ENCODE results near the gene OBSCN.
A peak's percentile ranks its signal among the peaks of the same experiment; 100 is the strongest.

OBSCN gene

DNA sequence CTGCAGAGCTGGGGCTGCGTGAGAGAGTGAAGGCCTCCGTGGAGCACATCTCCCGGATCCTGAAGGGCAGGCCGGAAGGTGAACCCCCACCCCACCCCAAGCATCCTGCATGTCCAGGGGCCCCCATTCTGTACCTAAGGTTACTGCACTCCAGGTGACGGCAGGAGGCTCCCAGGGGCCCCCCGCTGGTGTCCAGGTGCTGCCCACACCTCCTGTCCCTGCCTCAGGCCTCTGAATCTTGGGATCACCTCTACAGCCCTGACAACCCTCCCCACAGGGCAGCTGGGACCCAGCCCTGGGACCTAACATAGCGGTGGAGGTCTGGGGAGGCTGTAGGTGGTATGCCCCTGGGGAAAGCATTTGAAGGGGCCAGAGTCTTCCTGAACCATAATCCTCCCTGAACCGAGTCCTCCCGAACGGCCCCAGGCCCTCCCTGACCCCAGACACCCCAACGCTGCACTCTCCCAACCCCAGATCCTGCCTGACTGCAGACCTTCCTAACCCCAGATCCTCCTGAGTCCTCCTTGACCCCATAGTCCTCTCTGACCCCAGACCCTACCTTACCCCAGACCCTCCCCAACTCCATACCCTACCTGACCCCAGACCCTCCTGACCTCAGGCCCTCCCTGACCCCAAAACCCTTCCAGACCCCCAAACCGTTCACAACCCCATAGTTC lies 165.3 kb downstream of the OBSCN start:
- peak; percentile 39 for DNase-seq

DNA sequence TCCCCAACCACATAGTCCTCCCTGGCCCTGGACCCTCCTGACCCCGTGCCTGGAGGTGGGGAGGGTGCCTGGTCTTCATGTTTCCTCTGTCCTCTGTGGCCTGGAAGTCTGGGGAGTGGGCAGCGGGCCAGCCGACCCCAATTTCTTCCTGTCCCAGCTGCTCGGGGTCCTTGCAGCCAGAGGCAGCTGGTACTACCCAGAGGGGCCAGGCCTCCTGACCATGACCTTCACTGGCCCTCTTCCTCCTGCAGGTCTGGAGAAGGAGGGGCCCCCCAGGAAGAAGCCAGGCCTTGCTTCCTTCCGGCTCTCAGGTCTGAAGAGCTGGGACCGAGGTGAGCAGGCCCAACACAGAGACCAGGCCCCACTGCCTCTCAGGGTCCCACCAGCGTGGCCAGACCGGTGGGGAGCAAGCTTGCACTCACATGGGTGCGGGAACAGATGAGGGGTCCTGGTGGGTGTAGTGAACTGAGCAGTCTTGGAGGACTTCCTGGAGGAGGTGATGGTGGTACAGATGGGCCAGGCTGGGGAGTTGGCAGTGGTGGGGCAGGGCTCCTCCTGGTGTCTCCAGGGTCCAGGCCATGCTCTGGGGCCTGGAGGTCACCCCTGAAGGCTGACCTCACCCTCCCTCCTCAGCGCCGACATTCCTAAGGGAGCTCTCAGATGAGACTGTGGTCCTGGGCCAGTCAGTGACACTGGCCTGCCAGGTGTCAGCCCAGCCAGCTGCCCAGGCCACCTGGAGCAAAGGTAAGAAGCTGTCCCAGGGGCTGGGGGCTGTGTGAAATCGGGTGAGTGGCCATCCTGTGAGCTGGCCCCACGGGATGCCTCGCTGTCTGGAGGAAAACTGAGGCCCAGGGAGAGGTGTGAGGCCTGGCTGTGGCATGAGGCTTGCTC lies 166.1 kb downstream of the OBSCN start:
- peak; percentile 41 for DNase-seq

DNA sequence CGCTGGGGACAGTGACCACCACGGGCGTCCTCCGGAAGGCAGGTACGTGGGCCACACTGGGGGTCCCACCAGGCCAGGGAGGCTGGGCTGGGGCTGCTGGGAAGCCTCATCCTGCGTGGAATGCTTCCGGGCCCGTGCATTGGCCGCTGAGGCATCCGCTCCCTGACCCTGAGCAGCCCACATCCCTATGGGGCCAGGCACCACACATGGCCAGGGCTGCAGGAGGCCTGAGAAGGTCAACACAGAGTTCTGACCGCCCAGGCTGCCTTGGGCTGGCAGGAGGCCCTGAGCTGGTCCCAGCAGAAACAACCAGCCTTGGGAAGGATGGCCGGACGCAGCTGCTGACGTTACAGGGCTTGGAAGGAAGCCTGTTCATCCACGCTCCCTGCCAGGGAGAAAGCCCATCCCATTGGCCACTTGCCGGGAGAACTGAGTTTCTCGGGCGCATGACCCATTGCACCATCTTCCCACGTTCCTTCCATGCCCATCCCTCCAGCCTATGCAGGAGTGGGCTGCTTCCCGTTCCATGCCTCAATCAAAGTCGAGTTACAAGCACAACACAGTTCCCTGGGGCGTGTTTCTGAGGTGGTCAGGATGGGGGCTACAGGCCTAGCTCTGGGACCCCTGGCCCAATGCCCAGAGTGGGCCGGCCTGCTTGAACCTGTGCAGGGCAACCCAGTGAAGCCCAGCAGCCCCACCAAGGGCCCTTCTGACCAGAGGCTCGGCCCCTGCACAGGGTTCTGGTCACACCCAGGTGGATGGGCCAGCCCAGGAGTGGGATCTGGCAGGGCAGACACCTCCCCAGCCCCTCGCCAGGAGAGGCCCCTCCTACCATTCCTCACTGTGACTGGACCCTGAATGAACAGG lies 167.1 kb downstream of the OBSCN start:
- peak; percentile 78 for DNase-seq

DNA sequence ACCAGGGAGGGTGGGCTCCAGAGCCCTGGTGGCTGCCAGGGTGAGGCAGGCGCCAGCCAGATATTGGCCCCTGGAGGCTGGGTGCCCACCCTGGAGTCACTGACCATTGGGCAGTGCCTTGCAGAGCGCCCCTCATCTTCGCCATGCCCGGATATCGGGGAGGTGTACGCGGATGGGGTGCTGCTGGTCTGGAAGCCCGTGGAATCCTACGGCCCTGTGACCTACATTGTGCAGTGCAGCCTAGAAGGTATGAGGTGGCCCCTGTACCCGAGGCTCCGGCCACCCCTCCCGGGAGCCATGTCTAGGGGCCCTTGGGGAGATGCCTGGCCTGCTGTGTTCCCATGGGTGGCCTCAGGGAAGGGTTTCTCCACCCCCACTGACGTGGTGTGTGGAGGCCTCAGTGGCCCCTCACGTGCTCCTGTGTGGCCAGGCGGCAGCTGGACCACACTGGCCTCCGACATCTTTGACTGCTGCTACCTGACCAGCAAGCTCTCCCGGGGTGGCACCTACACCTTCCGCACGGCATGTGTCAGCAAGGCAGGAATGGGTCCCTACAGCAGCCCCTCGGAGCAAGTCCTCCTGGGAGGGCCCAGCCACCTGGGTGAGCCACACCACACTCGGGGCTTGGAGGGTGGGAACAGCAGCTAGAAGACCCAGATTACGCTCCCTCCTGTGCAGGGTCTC lies 167.9 kb downstream of the OBSCN start:
- DNase-seq, result peak; percentile 34

DNA sequence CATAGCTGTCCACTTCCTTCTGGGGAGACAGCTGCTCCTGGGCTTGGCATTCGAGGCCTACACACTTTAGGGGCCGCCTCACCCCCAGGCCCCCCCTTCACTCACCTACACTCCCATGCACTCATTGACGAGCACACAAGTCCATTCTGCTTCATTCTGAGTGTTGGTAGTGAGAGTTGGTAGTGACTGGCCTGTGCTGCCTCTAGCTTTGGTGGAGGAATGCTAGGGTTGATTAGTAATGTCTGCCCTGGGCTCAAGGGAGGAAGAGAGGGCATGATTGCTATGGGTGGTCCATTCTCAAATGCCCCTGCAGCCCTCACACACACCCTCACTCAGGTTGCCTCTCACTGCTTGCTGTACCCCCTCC lies 168.4 kb downstream of the OBSCN start:
- DNase-seq, result peak; percentile 31

DNA sequence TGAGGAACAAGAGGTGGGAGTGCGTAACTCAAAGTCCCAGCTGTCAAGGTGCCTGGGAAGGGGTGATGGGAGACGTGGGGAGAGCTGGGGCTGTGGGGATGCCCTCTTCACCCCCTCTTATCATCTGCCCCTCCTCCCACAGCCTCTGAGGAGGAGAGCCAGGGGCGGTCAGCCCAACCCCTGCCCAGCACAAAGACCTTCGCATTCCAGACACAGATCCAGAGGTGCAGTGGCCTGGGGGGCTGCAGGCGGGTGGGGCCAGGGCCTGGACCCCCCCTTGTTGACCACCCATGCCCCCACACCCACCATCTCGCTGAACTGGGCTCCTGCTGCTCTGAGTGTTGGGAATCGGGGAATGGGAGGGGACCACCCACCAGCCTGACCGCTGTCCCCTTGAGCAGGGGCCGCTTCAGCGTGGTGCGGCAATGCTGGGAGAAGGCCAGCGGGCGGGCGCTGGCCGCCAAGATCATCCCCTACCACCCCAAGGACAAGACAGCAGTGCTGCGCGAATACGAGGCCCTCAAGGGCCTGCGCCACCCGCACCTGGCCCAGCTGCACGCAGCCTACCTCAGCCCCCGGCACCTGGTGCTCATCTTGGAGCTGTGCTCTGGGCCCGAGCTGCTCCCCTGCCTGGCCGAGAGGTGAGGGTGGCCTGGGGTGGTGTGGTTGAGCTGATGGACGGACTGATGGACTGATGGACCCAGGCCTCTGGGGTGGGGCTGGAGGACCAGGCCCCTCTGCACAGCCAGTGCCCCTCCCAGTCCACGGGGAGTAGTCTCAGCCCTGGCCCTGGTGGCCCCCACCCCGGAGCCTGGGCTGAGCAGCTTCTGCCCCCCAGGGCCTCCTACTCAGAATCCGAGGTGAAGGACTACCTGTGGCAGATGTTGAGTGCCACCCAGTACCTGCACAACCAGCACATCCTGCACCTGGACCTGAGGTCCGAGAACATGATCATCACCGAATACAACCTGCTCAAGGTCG lies 169.1 kb downstream of the OBSCN start:
- DNase-seq, result peak; percentile 32

DNA sequence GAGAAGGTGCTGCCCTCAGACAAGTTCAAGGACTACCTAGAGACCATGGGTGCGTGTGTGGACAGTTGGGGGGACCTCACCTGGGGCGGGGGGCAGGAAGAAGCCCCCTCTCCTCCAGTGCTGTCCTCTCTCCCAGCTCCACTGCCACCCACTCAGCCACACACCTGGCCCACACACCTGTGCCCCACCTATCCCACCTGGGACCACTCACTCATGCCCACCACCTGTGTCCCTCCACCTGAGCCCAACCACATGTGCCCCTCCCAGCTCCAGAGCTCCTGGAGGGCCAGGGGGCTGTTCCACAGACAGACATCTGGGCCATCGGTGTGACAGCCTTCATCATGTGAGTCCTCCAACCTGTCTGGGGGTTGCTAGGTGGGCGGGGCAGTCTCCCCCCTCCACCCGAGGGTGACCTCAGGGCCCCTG lies 169.8 kb downstream of the OBSCN start:
- no peak for DNase-seq

DNA sequence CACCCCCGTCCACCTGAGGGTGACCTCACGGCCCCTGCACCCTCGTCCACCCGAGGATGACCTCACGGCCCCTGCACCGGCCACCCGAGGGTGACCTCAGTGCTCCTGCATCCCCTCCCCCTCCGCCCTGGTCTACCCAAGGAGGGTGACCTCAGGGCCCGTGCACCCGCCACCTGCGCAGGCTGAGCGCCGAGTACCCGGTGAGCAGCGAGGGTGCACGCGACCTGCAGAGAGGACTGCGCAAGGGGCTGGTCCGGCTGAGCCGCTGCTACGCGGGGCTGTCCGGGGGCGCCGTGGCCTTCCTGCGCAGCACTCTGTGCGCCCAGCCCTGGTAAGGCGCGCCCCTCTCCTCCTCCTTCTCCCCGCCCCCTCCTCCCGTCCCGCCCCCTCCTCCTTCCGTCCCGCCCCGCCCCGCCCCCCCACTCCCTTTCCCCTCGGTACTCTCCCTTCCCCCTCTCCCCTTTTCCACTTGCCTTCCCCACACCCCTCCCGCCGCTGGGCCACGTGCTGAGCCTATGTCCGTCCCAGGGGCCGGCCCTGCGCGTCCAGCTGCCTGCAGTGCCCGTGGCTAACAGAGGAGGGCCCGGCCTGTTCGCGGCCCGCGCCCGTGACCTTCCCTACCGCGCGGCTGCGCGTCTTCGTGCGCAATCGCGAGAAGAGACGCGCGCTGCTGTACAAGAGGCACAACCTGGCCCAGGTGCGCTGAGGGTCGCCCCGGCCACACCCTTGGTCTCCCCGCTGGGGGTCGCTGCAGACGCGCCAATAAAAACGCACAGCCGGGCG lies 170.4 kb downstream of the OBSCN start:
- peak; percentile 84 for DNase-seq

DNA sequence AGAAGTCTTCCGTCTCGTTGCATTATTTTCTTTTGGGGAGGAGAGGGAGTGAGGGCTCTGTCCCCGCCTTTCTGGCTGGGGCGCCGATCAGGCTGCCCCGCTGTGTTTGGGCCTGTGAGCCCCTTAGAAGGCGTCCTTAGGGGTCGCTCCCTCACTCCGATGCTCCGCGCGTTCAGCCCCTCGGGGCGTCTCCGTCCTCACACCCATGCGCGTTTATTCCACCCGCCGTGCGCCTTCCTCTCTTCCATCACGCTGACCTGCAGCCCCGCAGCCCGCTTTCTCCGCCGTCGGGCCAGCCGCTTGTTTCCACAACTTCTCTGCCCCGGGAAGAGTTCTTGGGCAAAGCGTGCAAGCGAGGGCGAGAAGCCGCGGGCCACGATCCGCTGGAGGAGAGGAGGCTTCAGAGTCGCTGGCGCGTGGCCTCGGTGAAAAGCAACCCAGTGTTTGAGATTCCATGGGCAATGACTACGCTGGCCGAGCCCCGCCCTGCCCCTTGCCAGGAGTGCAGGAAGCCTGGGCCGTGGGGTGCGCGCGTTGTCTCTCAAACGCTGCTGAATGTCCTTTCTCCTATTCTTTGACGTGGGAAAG lies 171.1 kb downstream of the OBSCN start:
- peak; percentile 48 for DNase-seq

DNA sequence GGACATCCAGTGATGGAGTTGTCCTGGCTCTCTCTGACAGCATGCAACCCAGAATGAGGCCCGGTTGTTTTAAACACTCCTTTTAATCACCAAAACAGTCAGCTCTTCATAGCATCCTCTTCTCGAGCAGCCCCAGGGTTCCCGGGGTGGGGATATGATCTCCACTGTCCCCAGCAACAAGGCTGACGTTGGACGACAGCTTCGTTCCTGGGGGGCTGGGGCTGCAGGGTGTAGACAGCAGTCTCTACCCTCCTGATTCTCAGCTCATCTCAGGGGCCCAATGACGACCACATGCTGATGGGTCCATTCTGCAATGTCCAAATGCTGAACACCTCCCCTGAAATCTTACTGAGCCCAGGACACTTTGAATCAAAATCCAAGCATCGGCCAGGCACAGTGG lies 171.8 kb downstream of the OBSCN start:
- no peak for DNase-seq

DNA sequence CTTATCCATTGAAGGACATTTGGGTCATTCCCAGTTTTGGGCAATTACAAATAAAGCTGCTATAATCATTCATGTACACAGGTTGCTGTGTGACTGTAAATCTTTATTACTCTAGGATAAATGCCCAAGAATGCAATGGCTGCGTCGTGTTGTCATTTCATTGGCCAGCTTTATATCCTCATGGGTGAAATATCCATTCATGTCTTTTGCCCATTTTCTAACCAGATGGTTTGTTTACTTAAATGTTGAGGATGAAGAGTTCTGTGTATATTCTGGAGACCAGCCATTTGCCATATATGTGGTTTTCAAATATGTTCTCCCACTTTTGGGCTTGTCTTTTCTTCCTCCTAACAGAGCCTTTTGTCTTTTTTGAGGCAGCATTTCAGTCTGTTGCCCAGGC lies 173.5 kb downstream of the OBSCN start:
- DNase-seq, result no peak

DNA sequence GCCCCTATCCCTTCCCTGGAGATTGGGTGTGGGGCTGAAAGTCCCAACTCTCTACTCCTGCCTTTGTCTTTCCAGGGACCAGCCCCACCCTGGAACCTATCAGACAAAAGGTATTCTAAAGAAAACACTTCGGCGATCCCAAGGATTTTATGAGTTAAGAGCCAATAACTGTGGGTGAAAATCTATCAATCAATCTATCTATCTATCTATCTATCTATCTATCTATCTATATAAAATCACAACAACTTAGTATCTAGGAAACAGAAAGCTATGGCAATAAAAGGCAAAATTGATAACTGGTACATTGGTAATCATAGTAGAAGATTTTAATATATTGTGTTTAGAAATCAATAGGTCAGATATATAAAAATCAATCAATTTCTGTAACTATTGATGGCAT lies 175.9 kb downstream of the OBSCN start:
- no peak for DNase-seq

DNA sequence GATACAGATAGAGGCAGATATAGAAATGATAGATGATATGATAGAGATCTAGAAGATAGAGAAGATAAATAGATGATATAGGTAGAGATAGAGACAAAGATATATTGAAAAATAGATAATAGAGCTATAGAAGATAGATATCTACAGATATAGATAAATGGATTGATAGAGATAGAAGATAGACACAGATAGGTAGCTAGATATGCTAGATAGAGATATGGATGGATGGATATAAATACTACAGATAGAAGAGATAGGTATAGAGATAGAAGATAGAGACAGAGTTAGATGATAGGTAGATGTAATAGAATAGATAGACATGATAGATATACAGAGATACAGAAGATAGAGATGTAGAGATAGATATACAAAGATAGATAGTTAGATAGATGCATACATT lies 177.4 kb downstream of the OBSCN start:
- DNase-seq, result no peak

DNA sequence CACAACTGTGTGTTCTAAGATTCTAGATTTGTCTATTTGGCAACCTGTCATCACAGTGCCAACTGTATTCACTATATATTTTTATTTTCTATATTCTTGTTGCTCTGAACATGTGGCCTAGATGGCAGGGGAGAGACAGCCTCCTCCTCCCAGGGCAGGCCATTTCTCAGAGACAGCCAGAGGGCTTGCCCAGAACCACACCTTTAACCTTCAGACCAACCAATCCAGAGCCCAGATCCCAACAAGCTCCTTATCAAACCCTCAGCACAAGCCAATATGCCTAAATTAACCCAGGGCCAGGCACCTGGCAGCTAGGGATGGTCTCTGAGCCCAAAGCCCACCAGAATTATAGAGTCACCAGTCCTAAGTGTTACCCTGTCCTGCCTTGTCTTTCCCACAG lies 179.5 kb downstream of the OBSCN start:
- peak; percentile 17 for DNase-seq

DNA sequence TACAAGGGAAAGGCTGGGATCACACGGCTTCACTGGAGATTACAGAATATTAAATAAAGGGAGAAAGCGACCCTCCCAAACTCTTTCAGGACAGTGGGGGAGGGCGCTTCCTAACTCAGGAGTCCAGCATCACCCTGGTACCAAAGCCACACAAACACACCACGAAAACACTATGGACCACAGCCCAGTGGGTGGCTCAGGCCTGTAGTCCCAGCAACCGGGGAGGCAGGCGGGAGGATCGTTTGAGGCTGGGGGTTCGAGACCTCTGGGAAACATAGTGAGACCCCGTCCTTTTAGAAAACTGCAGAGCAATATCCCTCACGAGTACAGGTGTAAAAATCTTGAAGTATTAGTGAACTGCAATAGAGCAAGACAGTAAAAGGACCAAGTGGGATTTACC lies 182.8 kb downstream of the OBSCN start:
- DNase-seq, result no peak

DNA sequence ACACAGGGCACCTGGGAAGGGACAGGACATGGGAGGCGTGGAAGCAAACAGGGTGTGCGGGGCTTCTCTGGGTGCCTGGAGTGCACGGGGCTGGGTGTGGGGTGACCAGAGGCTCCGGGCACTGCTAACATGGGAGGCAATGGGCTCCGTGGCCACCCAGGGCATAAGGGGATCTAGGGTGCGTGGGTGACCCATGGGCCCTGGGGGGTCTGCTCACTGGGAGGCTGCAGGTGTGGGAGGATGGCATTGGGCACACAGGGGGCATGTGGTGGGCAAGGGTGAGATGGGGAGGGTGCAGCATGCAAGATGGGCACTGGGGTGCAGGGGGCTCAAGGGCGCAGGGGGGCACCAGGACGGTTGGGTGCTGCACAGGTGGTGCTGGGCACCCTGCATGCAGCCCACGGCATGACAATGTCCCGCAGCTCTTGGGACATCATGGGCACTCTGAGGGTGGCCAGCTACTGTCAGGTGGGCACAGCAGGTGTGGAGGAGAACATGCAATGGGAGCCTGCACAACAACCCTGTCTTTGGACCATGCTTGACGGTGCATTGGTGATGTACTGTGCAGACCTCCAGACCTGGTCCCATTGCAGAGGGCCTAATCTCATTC lies 183.7 kb downstream of the OBSCN start:
- DNase-seq, result peak; percentile 17

DNA sequence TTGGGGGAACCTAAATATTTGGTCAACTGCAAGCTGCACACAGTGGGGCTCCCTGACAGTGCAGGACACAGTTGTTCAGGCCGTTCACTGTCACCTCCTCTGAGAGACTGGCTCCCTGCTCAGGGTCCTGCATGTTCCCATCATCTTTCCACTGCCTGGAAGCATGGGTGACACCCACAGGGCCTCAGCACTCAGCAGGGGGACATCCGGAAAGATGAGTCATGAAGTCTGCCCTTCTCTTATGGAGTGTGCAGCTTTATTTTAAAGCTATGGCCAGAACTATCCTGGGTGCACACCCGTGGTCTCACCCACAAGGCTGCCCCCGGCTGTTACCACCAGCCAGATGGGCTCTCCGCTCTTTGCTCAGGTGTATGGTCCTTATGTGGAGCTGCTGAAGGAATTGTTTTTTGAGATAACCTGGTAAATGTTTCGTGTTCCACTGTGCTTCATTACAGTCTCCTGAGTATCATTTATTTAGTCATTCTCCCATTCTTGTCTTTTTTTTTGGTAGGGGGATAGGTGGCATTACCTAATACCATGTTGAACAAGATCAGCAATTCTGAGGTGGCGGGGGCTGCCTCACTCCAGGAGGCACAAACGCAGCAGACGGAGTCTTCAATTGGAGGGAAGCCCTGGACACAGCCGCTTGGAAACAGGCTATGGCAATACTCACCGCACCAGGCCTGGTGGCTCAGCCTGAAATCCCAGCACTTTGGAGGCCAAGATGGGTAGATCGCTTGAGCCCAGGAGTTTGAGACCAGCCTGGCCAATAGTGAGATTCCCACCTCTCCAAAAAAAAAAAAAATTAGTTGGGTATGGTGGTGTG lies 184.5 kb downstream of the OBSCN start:
- DNase-seq, result no peak

DNA sequence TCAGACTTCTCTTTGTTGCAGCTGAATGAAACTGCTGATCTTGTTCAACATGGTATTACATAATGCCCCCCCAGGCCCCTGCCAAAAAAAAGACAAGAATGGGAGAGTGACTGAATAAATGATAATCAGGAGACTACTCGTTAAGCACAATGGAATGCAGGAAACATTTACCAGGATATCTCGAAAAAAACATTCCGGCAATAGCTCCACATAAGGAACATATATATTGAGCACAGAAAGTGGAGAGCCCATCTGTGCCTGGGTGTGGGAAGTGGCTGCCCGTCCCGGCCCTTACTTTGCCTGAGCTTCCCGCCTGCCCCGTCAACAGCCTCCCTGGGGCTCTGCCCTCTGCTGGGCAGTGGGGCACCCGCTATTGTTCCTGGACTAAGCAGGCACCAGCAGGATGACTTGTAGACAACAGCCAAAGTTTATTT lies 185.4 kb downstream of the OBSCN start:
- peak; percentile 33 for DNase-seq
